ENCODE results near the gene OR10P1. TPM values are rescaled to one million over a fixed set of nuclear protein-coding genes. Genes with fewer than 3 reads are reported as not detected.

The OR10P1 gene
- total and polyA plus RNA-seq, 7 donors = not detected

DNA sequence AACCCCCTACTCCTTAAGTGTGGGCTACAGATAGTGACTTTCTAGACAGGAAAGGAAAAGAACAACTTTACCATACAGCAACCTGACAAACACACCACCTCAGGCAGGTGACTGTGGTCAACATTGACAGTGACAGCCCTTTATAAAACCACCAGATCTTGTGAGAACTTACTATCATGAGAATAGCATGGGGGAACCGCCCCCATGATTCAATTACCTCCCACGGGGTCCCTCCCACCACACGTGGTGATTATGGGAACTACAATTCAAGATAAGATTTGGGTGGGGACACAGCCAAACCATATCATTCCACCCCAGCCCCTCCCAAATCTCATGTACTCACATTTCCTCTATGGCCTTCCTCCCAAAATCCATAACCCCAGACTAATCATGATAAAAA is 16.3 kb downstream of the OR10P1 start:
- Histone ChIP-seq H3K27ac (no peak overlapping the region), H3K27me3 (ENCODE audit: insufficient read depth in 3 of 3, low read length in 2 of 3) (no peaks in the 10 kb centered on the region), H3K4me3 (no peak overlapping the region), H3K4me1 (peaks cover 4% of the 10 kb centered on the region), H3K9me3 (no peaks in the 10 kb centered on the region), H3K36me3 (ENCODE audit: insufficient read depth in 1 of 2, low read depth in 1 of 2) (no peaks in the 10 kb centered on the region)
- intact Hi-C loops (cut with DNase I) = no loop called here
- ATAC-seq (no peak), DNase-seq (no peak)
- no peak for TF ChIP-seq CTCF (IDR thresholded peaks at IDR 0.05)
- WGBS, 3 donors = 64 to 73% (median 68%) methylated on average over 3 of the region's 3 CpGs

DNA sequence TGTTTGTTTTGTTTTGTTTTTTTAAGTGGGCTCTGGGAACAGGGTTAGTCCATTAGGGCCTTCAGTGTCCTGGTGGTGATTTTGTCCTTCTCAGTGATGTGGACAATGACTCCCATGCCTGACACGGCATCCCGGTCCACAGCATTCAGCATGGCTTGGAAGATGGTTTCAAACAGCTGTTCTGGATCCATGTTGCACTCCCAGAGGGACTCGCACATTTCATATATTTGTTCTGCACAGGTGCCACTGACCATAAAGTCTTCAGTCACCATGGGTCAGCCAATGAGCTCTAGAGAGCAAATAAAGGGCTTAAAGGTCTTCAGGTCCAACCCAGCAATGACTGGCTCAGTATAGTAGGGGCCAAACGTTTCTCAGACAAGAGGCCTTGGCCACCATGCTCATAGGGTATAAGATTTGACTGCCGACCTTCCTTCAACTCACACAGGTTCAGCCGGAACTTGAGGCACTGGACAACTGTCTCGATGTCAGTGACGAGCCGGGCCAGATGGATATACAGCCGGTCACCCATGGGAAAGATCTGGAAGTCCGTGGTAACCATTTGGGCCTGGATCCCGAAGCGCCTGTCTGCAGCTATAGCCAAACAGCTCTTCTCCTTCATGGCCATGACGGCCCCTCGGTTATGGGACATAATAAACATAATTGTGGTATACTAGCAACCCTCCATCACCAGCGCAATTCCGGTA is 18.0 kb downstream of the OR10P1 start:
- no peak for ATAC-seq
- DNase-seq = no peak
- Histone ChIP-seq H3K36me3 (ENCODE audit: insufficient read depth in 1 of 2, low read depth in 1 of 2) (no peaks in the 10 kb centered on the region), H3K9me3 (no peaks in the 10 kb centered on the region), H3K27ac (no peak overlapping the region), H3K27me3 (ENCODE audit: insufficient read depth in 3 of 3, low read length in 2 of 3) (no peaks in the 10 kb centered on the region), H3K4me3 (no peak overlapping the region), H3K4me1 (peaks cover 16% of the 10 kb centered on the region)
- WGBS, 3 donors = 43 to 58% (median 44%) methylated on average over 17 of the region's 17 CpGs
- intact Hi-C loops (cut with DNase I) = no loop called here
- TF ChIP-seq CTCF (IDR thresholded peaks at IDR 0.05) = no peak

DNA sequence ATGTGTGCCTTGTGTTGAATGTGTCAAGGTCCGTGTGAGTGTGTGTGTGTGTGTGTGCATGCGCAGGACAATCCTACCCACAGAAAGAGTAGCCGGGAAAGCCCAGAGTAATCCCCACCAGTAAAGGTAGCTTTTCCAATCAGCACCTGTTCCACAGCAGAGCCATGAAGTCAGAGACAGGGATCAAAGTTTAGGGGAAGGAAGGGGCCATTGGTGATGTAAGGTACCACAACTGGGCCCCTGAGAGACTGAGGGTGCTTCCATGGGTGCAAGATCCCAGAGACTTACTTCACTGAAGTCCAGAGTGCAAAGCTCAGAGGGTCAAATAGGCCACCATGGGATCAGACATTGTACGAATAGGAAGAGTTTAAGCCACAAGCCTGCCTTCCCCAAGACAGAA is 20.5 kb downstream of the OR10P1 start:
- Histone ChIP-seq H3K36me3 (ENCODE audit: insufficient read depth in 1 of 2, low read depth in 1 of 2) (no peaks in the 10 kb centered on the region), H3K27ac (no peak overlapping the region), H3K9me3 (no peaks in the 10 kb centered on the region), H3K4me1 (peaks cover 16% of the 10 kb centered on the region), H3K4me3 (no peak overlapping the region), H3K27me3 (ENCODE audit: insufficient read depth in 3 of 3, low read length in 2 of 3) (no peaks in the 10 kb centered on the region)
- TF ChIP-seq CTCF (IDR thresholded peaks at IDR 0.05) = no peak
- DNase-seq = no peak
- ATAC-seq = no peak
- WGBS, 3 donors = 63 to 89% (median 75%) methylated on average over 4 of the region's 4 CpGs
- intact Hi-C loops (cut with DNase I) = no loop called here

DNA sequence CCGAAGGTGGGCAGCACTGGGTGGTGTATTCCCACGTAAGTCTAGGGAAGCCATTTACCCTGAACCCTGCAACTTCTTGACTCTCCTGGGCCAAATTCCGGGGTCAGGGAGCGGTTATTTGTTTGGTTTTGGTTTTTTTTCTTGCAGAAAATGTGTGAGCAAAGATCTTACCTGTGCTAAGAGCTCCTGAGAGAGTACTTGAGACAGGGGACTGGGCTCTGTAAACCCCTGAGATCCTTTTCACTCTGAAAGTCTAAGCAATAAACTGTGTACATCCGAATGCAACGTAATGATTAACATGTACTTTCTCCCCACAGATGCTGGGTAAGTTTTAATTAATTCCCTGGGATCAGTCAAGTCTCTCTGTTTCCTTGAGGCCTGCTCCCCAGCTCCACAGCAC is 21.5 kb downstream of the OR10P1 start:
- H3K4me3 ChIP-seq = no peak overlapping the region
- peak overlapping the region; percentile 81 for H3K27ac ChIP-seq
- ATAC-seq = no peak
- TF ChIP-seq CTCF (IDR thresholded peaks at IDR 0.05) = no peak
- 89 to 90% (median 90%) methylated on average over 6 of the region's 6 CpGs for WGBS, 3 donors
- peaks cover 16% of the 10 kb centered on the region for H3K4me1 ChIP-seq
- no peaks in the 10 kb centered on the region for H3K9me3 ChIP-seq
- H3K27me3 ChIP-seq (ENCODE audit: insufficient read depth in 3 of 3, low read length in 2 of 3) = no peaks in the 10 kb centered on the region
- intact Hi-C loops (cut with DNase I) = no loop called here
- DNase-seq = no peak
- no peaks in the 10 kb centered on the region for H3K36me3 ChIP-seq (ENCODE audit: insufficient read depth in 1 of 2, low read depth in 1 of 2)
